Parathyroid adenoma (tissue), 2 donors: ENCODE results near the gene EPHA4.

Source experiments
- H2AFZ ChIP-seq: fragments of 300-600 bp; sonication (generic); one replicate; pipeline ENCODE4 v1.7.0; 2017; ENCODE audit warnings: antibody characterized with exemption, mild to moderate bottlenecking
- H3K27ac ChIP-seq: fragments of 300-600 bp; sonication (generic); one replicate; pipeline ENCODE4 v1.7.0; 2017
- H3K27me3 ChIP-seq: fragments of 300-600 bp; sonication (generic); one replicate; pipeline ENCODE4 v1.7.0; 2017; ENCODE audit warnings: low read length; ENCODE audit not compliant: control insufficient read depth, insufficient read depth
- H3K36me3 ChIP-seq: fragments of 300-600 bp; sonication (generic); one replicate; pipeline ENCODE4 v1.7.0; 2017; ENCODE audit warnings: low read length; ENCODE audit not compliant: control insufficient read depth, insufficient read depth
- H3K4me1 ChIP-seq: fragments of 300-600 bp; sonication (generic); one replicate; pipeline ENCODE4 v1.7.0; 2017; ENCODE audit warnings: control low read depth
- H3K4me2 ChIP-seq: fragments of 300-600 bp; sonication (generic); one replicate; pipeline ENCODE4 v1.7.0; 2017; ENCODE audit warnings: low read length
- H3K4me3 ChIP-seq: fragments of 300-600 bp; sonication (generic); one replicate; pipeline ENCODE4 v1.7.0; 2017; ENCODE audit warnings: low read depth, low read length
- H3K79me2 ChIP-seq: fragments of 300-600 bp; sonication (generic); one replicate; pipeline ENCODE4 v1.7.0; 2017; ENCODE audit warnings: control low read depth
- H3K9ac ChIP-seq: fragments of 300-600 bp; sonication (generic); one replicate; pipeline ENCODE4 v1.7.0; 2017; ENCODE audit warnings: mild to moderate bottlenecking
- H3K9me3 ChIP-seq: fragments of 300-600 bp; sonication (generic); one replicate; pipeline ENCODE4 v1.7.0; 2017; ENCODE audit warnings: low read length; ENCODE audit not compliant: control insufficient read depth
- CTCF ChIP-seq: fragments of 300-600 bp; sonication (generic); IDR thresholded peaks from one replicate; pipeline ENCODE4 v1.7.0; 2017; ENCODE audit warnings: antibody characterized with exemption, mild to moderate bottlenecking
- donor health status: primary hyperparathyroidism.

EPHA4 gene

GRCh38 chr2:221448844-221449390, 123.2 kb downstream of the EPHA4 start:
- H3K4me3 ChIP-seq: no peak overlapping the region
- H3K9ac ChIP-seq: no peak overlapping the region
- H3K9me3 ChIP-seq: no peaks in the 10 kb centered on the region
- H3K36me3 ChIP-seq: no peaks in the 10 kb centered on the region
- H3K79me2 ChIP-seq: no peaks in the 10 kb centered on the region
- H3K27ac ChIP-seq: no peak overlapping the region
- TF ChIP-seq CTCF: no peak
- no peaks in the 10 kb centered on the region for H3K27me3 ChIP-seq
- H3K4me2 ChIP-seq: no peak overlapping the region
- no peak overlapping the region for H2AFZ ChIP-seq
- H3K4me1 ChIP-seq: no peaks in the 10 kb centered on the region

- H3K36me3 ChIP-seq: no peaks in the 10 kb centered on the region
- no peak for TF ChIP-seq CTCF
These were observed 123.9 kb downstream of the EPHA4 start for GRCh38 chr2:221448057-221448843.

GRCh38 chr2:221447310-221447709, 124.8 kb downstream of the EPHA4 start:
- H3K4me3 ChIP-seq: no peak overlapping the region
- H3K4me1 ChIP-seq: no peaks in the 10 kb centered on the region
- no peaks in the 10 kb centered on the region for H3K27me3 ChIP-seq
- H3K27ac ChIP-seq: no peak overlapping the region
- H3K79me2 ChIP-seq: no peaks in the 10 kb centered on the region
- H3K36me3 ChIP-seq: no peaks in the 10 kb centered on the region
- H3K9ac ChIP-seq: no peak overlapping the region
- no peak overlapping the region for H3K4me2 ChIP-seq
- no peaks in the 10 kb centered on the region for H3K9me3 ChIP-seq
- no peak overlapping the region for H2AFZ ChIP-seq
- TF ChIP-seq CTCF: no peak

More at GRCh38 chr2:221448057-221448843, 123.9 kb downstream of the EPHA4 start:
- Histone ChIP-seq H3K79me2 (no peaks in the 10 kb centered on the region), H3K4me1 (no peaks in the 10 kb centered on the region), H3K27me3 (no peaks in the 10 kb centered on the region), H3K4me3 (no peak overlapping the region), H3K9ac (no peak overlapping the region), H2AFZ (no peak overlapping the region), H3K4me2 (no peak overlapping the region), H3K9me3 (no peaks in the 10 kb centered on the region), H3K27ac (no peak overlapping the region)

GRCh38 chr2:221446140-221446539, 126.0 kb downstream of the EPHA4 start:
- no peak overlapping the region for H3K9ac ChIP-seq
- no peaks in the 10 kb centered on the region for H3K79me2 ChIP-seq
- H3K4me2 ChIP-seq: no peak overlapping the region
- no peaks in the 10 kb centered on the region for H3K27me3 ChIP-seq
- H3K27ac ChIP-seq: no peak overlapping the region
- no peaks in the 10 kb centered on the region for H3K9me3 ChIP-seq
- no peak for TF ChIP-seq CTCF
- H3K4me3 ChIP-seq: no peak overlapping the region
- no peaks in the 10 kb centered on the region for H3K36me3 ChIP-seq
- no peaks in the 10 kb centered on the region for H3K4me1 ChIP-seq
- H2AFZ ChIP-seq: no peak overlapping the region

- no peaks in the 10 kb centered on the region for H3K4me1 ChIP-seq
- H3K27ac ChIP-seq: no peak overlapping the region
- no peaks in the 10 kb centered on the region for H3K36me3 ChIP-seq
- TF ChIP-seq CTCF: no peak
- no peaks in the 10 kb centered on the region for H3K9me3 ChIP-seq
- no peak overlapping the region for H3K9ac ChIP-seq
- H3K4me2 ChIP-seq: no peak overlapping the region
- H3K27me3 ChIP-seq: no peaks in the 10 kb centered on the region
- H3K4me3 ChIP-seq: no peak overlapping the region
- no peak overlapping the region for H2AFZ ChIP-seq
- H3K79me2 ChIP-seq: no peaks in the 10 kb centered on the region
These were observed 128.0 kb downstream of the EPHA4 start for GRCh38 chr2:221444106-221444505.
